HepG2 (cell line): ENCODE measurements around the gene FHDC1. TPM values are rescaled to one million over a fixed set of nuclear protein-coding genes. Genes with fewer than 3 reads are reported as not detected.

Experiments used
- ATAC-seq: fragments of 200-7000 bp; cut with Tn5 transposase; 3 replicates; pipeline ENCODE4 v1.9.1; 2020; ENCODE audit warnings: mild to moderate bottlenecking, moderate library complexity
- BruUV-seq: library from RNA; stranded (reverse); fragments of 400-500 nt; replicated peaks from 2 replicates; lab custom pipeline; 2021; lab: Mats Ljungman, UMichigan
- CTCF ChIA-PET: fragments of 300-600 bp; formaldehyde crosslinking; extraction: SDS; loops from one replicate; lab custom pipeline; 2021; ENCODE audit warnings: low total read pairs, inconsistent platforms, low intra/inter-chr PET ratio; lab: Yijun Ruan, JAX
- POLR2A ChIA-PET: fragments of 350-600 bp; sonication (Branson Sonifier 250); formaldehyde crosslinking; loops from one replicate; lab custom pipeline; 2020; ENCODE audit warnings: antibody characterized with exemption, inconsistent platforms; lab: Yijun Ruan, JAX
- DNase-seq: peaks from one replicate; pipeline ENCODE4 v3.0.0-alpha.2; 2015; ENCODE audit warnings: low spot score
- FAIRE-seq: peaks from 3 replicates; lab custom pipeline; 2011; peaks lifted over from hg19 to GRCh38; lab: Jason Lieb, UNC
- H2AFZ ChIP-seq: one replicate; pipeline ENCODE4 v1.6.1; 2011; ENCODE audit warnings: low read length, inconsistent platforms
- H3K27ac ChIP-seq: fragments of 300-600 bp; 3 replicates; pipeline ENCODE4 v1.8.0; 2011; ENCODE audit warnings: mixed run types, mild to moderate bottlenecking, mixed read lengths, low read length, inconsistent platforms; ENCODE audit not compliant: insufficient read depth; ENCODE audit errors: extremely low read length
- H3K27me3 ChIP-seq, 2 experiments: fragments of 200-600 bp in 1 of 2; 2 replicates in 1 of 2; 3 replicates in 1 of 2; pipeline versions ENCODE4 v1.6.0 to v1.8.0; 2011; ENCODE audit warnings: low read length in 2 of 2, mild to moderate bottlenecking in 2 of 2, moderate library complexity in 2 of 2, inconsistent platforms in 1 of 2; ENCODE audit not compliant: insufficient read depth in 2 of 2, control insufficient read depth in 1 of 2
- H3K36me3 ChIP-seq, 2 experiments: fragments of 200-600 bp in 1 of 2; replicated peaks in 1 of 2; 2 replicates in 1 of 2; 3 replicates in 1 of 2; pipeline versions ENCODE4 v1.5.1 to v1.8.0; 2011; ENCODE audit warnings: low read length in 2 of 2, inconsistent platforms in 1 of 2; ENCODE audit not compliant: insufficient read depth in 2 of 2, control insufficient read depth in 1 of 2
- H3K4me1 ChIP-seq: 2 replicates; pipeline ENCODE4 v1.5.1; 2012; ENCODE audit warnings: low read length, inconsistent platforms; ENCODE audit not compliant: insufficient read depth
- H3K4me2 ChIP-seq: 2 replicates; pipeline ENCODE4 v1.6.0; 2011; ENCODE audit warnings: low read depth, low read length, inconsistent platforms
- H3K4me3 ChIP-seq, 3 experiments: fragments of 200-600 bp in 1 of 3; sonication (generic), shearing (Covaris generic) in 1 of 3; replicated peaks in 1 of 3; 2 replicates each; pipeline ENCODE4 v1.5.1; 2011 to 2016; ENCODE audit warnings: low read length in 3 of 3, inconsistent platforms in 2 of 3, low read depth in 2 of 3, mild to moderate bottlenecking in 2 of 3, control low read depth in 1 of 3, mixed read lengths in 1 of 3; ENCODE audit not compliant: insufficient read depth in 1 of 3
- H3K79me2 ChIP-seq: one replicate; pipeline ENCODE4 v1.6.1; 2011; ENCODE audit warnings: low read length, inconsistent platforms; ENCODE audit not compliant: insufficient read depth
- H3K9ac ChIP-seq: 2 replicates; pipeline ENCODE4 v1.6.0; 2011; ENCODE audit warnings: mild to moderate bottlenecking, low read depth, low read length, inconsistent platforms; ENCODE audit not compliant: insufficient read depth
- H3K9me3 ChIP-seq: 2 replicates; pipeline ENCODE4 v1.5.1; 2012; ENCODE audit warnings: mild to moderate bottlenecking, low read length
- H4K20me1 ChIP-seq: 2 replicates; pipeline ENCODE4 v1.6.0; 2011; ENCODE audit warnings: inconsistent platforms, mild to moderate bottlenecking, low read length, moderate library complexity; ENCODE audit not compliant: insufficient read depth
- ARID5B ChIP-seq: IDR thresholded peaks from 2 replicates; pipeline ENCODE4 v1.4.0; 2020; ENCODE audit warnings: mild to moderate bottlenecking, missing genetic modification reagents
- BCL3 ChIP-seq: sonication (generic); formaldehyde crosslinking; IDR thresholded peaks from 2 replicates; pipeline ENCODE4 v1.5.1; 2020; ENCODE audit warnings: mild to moderate bottlenecking, missing genetic modification reagents, moderate library complexity
- FOXA1 ChIP-seq, 2 experiments: fragments of 450-650 bp in 1 of 2; sonication (generic) in 1 of 2; formaldehyde crosslinking in 1 of 2; IDR thresholded peaks; 2 replicates each; pipeline versions ENCODE4 v1.4.0 to v1.6.1; 2016 to 2020; ENCODE audit warnings: missing genetic modification reagents in 1 of 2
- FOXA3 ChIP-seq: IDR thresholded peaks from 2 replicates; pipeline ENCODE4 v1.6.1; 2016; ENCODE audit warnings: missing genetic modification reagents, missing compliant biosample characterization
- FOXP1 ChIP-seq, 2 experiments: fragments of 450-650 bp in 1 of 2; IDR thresholded peaks; 2 replicates each; pipeline ENCODE4 v1.6.1; 2017 to 2018; ENCODE audit warnings: antibody characterized with exemption in 1 of 2
- POLR2G ChIP-seq: fragments of 200-400 bp; formaldehyde crosslinking; IDR thresholded peaks from 2 replicates; pipeline ENCODE4 v1.6.1; 2018; ENCODE audit warnings: mild to moderate bottlenecking, low read depth, low read length, moderate library complexity
- RARA ChIP-seq: IDR thresholded peaks from 2 replicates; pipeline ENCODE4 v1.6.1; 2016; ENCODE audit warnings: missing genetic modification reagents, missing compliant biosample characterization
- TEAD3 ChIP-seq: optimal IDR thresholded peaks from 2 replicates; pipeline ENCODE3; 2016; ENCODE audit warnings: borderline replicate concordance
- ZC3H13 ChIP-seq: sonication (generic); formaldehyde crosslinking; IDR thresholded peaks from 2 replicates; pipeline ENCODE4 v1.8.1; 2023; ENCODE audit warnings: mild to moderate bottlenecking, missing genetic modification reagents, moderate library complexity
- ZNF687 ChIP-seq: sonication (generic); formaldehyde crosslinking; IDR thresholded peaks from 2 replicates; pipeline ENCODE4 v1.5.1; 2020; ENCODE audit warnings: mild to moderate bottlenecking, missing genetic modification reagents, moderate library complexity
- WGBS: methylation state at CpG from one replicate; pipeline ENCODE4 v1.1.6; 2017; ENCODE audit warnings: low lambda C conversion rate; 5-methylcytosine and 5-hydroxymethylcytosine counted together
- in situ Hi-C: cut with HindIII; loops from 2 replicates; pipeline ENCODE4 v1.10.0; 2017; ENCODE audit warnings: low pct_unique_long_range_greater_than_20kb; ENCODE audit not compliant: extremely low pct_ligation_motif_present
- intact Hi-C: fragments of 100-400 bp; cut with micrococcal nuclease; formaldehyde crosslinking; loops from one replicate; pipeline ENCODE4 v1.10.0; 2022; ENCODE audit not compliant: unreplicated experiment
- polyA plus RNA-seq, 8 experiments: library from polyadenylated mRNA; depleted of rRNA in 3 of 8; stranded (reverse) in 7 of 8; unstranded in 1 of 8; fragments of >200 nt; fragmentation: Illumina TruSeq in 4 of 8; extraction: Trizol in 4 of 8; gene quantifications; 2 replicates each; pipeline versions ENCODE4 v1.2.1 to v1.2.3, GENCODE V29; 2011 to 2016; ENCODE audit warnings: low read depth in 4 of 8, missing spikeins in 1 of 8, mixed read lengths in 1 of 8; ENCODE audit not compliant: insufficient read depth in 1 of 8
- total RNA-seq, 5 experiments: library from RNA; depleted of rRNA; stranded (reverse); fragments of >200 nt; fragmentation: Illumina TruSeq; extraction: Trizol; gene quantifications; 2 replicates each; pipeline ENCODE4 v1.2.3, GENCODE V29; 2016; ENCODE audit warnings: low read depth in 1 of 5

The FHDC1 gene
- total and polyA plus RNA-seq, 2 of the 13 experiments (the other 11 are each of a cell fraction or from before 2014, with no cell fraction given) = 0.07 to 0.15 TPM

GRCh38 chr4:152956650-152957436 lies 20.7 kb downstream of the FHDC1 start:
- Histone ChIP-seq H3K4me3 (peak overlapping the region in 1 of 3 experiments; percentile 36; a peak in 2 of 6 replicates), H3K27me3 (no peaks in the 10 kb centered on the region), H2AFZ (no peak overlapping the region), H3K9ac (no peak overlapping the region), H3K27ac (no peak overlapping the region), H3K79me2 (no peaks in the 10 kb centered on the region), H3K4me2 (peak overlapping the region; percentile 59), H4K20me1 (no peaks in the 10 kb centered on the region), H3K9me3 (no peaks in the 10 kb centered on the region), H3K4me1 (peaks cover 38% of the 10 kb centered on the region), H3K36me3 (no peaks in the 10 kb centered on the region)
- WGBS = 56% methylated on average over 9 of the region's 12 CpGs
- POLR2A ChIA-PET = interaction anchor here (1.5 kb wide), 1 partner anchor 82 kb away, joined by 3 read pairs; no protein-coding TSS in a partner anchor
- peak; percentile 18 for DNase-seq
- CTCF ChIA-PET = no interaction called here
- ATAC-seq = peak; percentile 72
- TF ChIP-seq POLR2G (no peak), ARID5B (peak; percentile 27; the same call in 1 of the 2 replicates), FOXP1 (IDR thresholded peaks at IDR 0.05) (no peak), FOXP1 (CRISPR knock-in tag; IDR thresholded peaks at IDR 0.05) (0 out of 2 replicates have a peak, but pooled peaks have one; percentile 11), ZNF687 (CRISPR knock-in tag) (peak; percentile 29), RARA (peak; percentile 39; the same call in 1 of the 2 replicates), TEAD3 (CRISPR knock-in tag) (peak; percentile 54), ZC3H13 (no peak), BCL3 (CRISPR knock-in tag) (peak; percentile 26; the same call in 1 of the 2 replicates), FOXA3 (CRISPR knock-in tag) (peak; percentile 85), FOXA1 (IDR thresholded peaks at IDR 0.05) (no peak), FOXA1 (CRISPR knock-in tag; IDR thresholded peaks at IDR 0.05) (peak; percentile 87)
- BruUV-seq = no TSS peak
- FAIRE-seq = no peak
- in situ Hi-C loops = no loop called here
- intact Hi-C loops = loop anchor here (10.0 kb wide), 2 partner anchors 128 to 182 kb away; partner anchors contain the start of genes ARFIP1 and TIGD4
